ENCODE results near the gene CALML5. TPM values are rescaled to one million over a fixed set of nuclear protein-coding genes. Genes with fewer than 3 reads are reported as not detected.

Gene CALML5
- total and polyA plus RNA-seq, 2 donors = not detected

GRCh38 chr10:5538892-5539651, 39.7 kb upstream of the CALML5 start:
- DNase-seq (ENCODE audit: extremely low spot score) = no peak
- Histone ChIP-seq H3K27ac (ENCODE audit: low read depth) (peak overlapping the region; percentile 53), H3K36me3 (ENCODE audit: insufficient read depth) (no peaks in the 10 kb centered on the region), H3K4me3 (ENCODE audit: low read depth, low read length) (no peak overlapping the region), H3K4me1 (ENCODE audit: insufficient read depth) (no peaks in the 10 kb centered on the region)
- 71% methylated on average over 19 of the region's 19 CpGs for WGBS

GRCh38 chr10:5538446-5538845, 39.1 kb upstream of the CALML5 start:
- Histone ChIP-seq H3K4me3 (ENCODE audit: low read depth, low read length) (no peak overlapping the region), H3K36me3 (ENCODE audit: insufficient read depth) (no peaks in the 10 kb centered on the region), H3K4me1 (ENCODE audit: insufficient read depth) (no peaks in the 10 kb centered on the region), H3K27ac (ENCODE audit: low read depth) (no peak overlapping the region)
- no peak for DNase-seq (ENCODE audit: extremely low spot score)
- WGBS = 86% methylated on average over 9 of the region's 9 CpGs

DNA sequence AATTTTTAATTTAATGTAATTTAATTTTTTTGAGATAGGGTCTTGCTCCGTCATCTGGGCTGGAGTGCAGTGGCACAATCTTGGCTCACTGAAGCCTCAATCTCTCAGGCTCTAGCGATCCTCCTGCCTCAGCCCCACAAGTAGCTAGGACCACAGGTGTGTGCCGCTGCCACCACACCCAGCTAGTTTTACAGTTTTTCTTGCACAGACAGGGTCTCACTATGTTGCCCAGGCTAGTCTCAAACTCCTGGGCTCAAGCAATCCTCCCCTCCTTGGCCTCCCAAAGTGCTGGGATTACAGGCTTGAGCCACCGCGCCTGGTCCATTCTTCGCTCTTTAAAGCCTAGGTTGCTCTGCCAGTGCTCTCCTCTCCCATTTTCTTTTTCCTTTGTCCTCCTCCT, 38.3 kb upstream of the CALML5 start:
- WGBS = 82% methylated on average over 6 of the region's 6 CpGs
- DNase-seq (ENCODE audit: extremely low spot score) = no peak

GRCh38 chr10:5536486-5537081, 37.2 kb upstream of the CALML5 start:
- H3K27ac ChIP-seq (ENCODE audit: low read depth) = no peak overlapping the region
- H3K36me3 ChIP-seq (ENCODE audit: insufficient read depth) = no peaks in the 10 kb centered on the region
- DNase-seq (ENCODE audit: extremely low spot score) = no peak
- no peak overlapping the region for H3K4me3 ChIP-seq (ENCODE audit: low read depth, low read length)
- no peaks in the 10 kb centered on the region for H3K4me1 ChIP-seq (ENCODE audit: insufficient read depth)
- 96% methylated on average over 7 of the region's 7 CpGs for WGBS

More for the DNA sequence above, 38.3 kb upstream of the CALML5 start:
- Histone ChIP-seq H3K27ac (ENCODE audit: low read depth) (no peak overlapping the region), H3K36me3 (ENCODE audit: insufficient read depth) (no peaks in the 10 kb centered on the region), H3K4me3 (ENCODE audit: low read depth, low read length) (no peak overlapping the region), H3K4me1 (ENCODE audit: insufficient read depth) (no peaks in the 10 kb centered on the region)

- no peak overlapping the region for H3K27ac ChIP-seq (ENCODE audit: low read depth)
- no peaks in the 10 kb centered on the region for H3K4me1 ChIP-seq (ENCODE audit: insufficient read depth)
- no peak overlapping the region for H3K4me3 ChIP-seq (ENCODE audit: low read depth, low read length)
Measured at GRCh38 chr10:5534880-5535856, 35.8 kb upstream of the CALML5 start.

DNA sequence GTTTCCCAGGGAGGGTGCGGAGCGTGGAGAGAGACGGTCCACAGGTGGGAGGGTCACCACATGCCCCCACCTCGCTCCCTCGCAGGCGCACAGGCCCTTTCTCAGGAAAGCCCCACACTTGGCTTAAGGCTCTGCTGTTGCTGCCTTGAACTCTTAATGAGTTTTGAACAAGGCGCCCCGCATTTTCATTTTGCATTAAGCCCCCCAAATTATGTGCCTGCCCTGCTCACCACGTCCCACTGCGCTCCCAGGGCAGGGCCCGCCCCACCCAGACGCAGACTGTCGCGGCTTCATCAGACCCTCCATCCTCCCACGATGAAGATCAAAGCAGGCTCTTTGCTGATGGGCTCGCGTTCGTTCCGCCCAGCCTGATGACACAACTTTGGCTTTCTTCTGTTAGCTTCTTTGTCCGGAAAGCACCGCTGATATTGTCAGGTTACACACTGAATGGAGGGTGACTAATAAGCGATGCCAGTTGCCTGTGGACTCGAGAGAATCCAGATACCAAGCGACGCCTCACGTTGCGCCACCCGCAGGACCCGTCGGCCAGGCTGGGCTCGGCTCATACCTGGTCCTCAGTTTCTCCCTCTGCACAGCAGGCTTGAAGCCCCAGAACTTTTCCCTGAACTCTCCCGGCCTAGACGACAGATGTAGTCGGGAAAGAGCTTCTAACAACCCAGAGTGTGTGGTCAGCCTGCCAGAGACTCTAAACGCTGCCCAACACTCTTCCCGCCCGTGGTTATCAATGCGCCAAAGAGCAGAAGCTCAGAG, 34.9 kb upstream of the CALML5 start:
- Histone ChIP-seq H3K27ac (ENCODE audit: low read depth) (no peak overlapping the region), H3K36me3 (ENCODE audit: insufficient read depth) (no peaks in the 10 kb centered on the region), H3K4me3 (ENCODE audit: low read depth, low read length) (no peak overlapping the region), H3K4me1 (ENCODE audit: insufficient read depth) (no peaks in the 10 kb centered on the region)
- DNase-seq (ENCODE audit: extremely low spot score) = no peak
- WGBS = 89% methylated on average over 38 of the region's 38 CpGs

More at GRCh38 chr10:5534880-5535856, 35.8 kb upstream of the CALML5 start:
- 57% methylated on average over 8 of the region's 8 CpGs for WGBS
- no peak for DNase-seq (ENCODE audit: extremely low spot score)
- no peaks in the 10 kb centered on the region for H3K36me3 ChIP-seq (ENCODE audit: insufficient read depth)

DNA sequence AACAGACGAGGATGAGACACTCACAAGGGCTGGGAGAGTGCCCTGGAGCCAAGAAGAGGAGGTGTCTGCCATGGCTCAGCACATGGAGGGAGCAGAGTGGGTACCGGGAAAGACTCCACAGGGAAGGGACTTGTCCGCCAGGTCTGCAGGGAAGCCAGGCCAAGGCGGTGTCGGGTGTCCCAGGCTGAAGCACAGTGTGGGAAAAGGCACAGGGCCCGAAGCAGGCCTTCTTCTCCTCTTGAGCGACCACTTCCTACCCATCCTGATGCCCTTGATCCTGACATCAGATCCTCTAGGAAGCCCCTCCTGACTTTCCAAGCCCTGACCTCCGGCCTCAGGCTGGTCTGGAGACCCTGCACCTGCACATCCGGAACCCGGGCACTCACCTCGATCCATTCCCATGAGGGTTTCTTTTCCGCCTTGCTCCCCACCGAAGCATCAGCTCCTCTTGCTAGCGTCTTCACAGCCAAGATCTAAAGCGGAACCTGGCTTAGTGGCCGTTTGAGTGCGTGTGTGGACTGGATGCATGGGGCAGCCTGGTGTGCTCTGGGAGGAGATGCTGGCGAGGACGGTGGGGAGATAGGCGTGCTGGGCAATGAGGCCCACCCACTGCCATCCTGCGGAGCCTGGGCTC, 33.8 kb upstream of the CALML5 start:
- no peaks in the 10 kb centered on the region for H3K4me1 ChIP-seq (ENCODE audit: insufficient read depth)
- H3K36me3 ChIP-seq (ENCODE audit: insufficient read depth) = no peaks in the 10 kb centered on the region
- no peak for DNase-seq (ENCODE audit: extremely low spot score)
- H3K27ac ChIP-seq (ENCODE audit: low read depth) = no peak overlapping the region
- H3K4me3 ChIP-seq (ENCODE audit: low read depth, low read length) = no peak overlapping the region
- 88% methylated on average over 21 of the region's 21 CpGs for WGBS

GRCh38 chr10:5532618-5533097, 33.3 kb upstream of the CALML5 start:
- Histone ChIP-seq H3K4me3 (ENCODE audit: low read depth, low read length) (no peak overlapping the region), H3K4me1 (ENCODE audit: insufficient read depth) (no peaks in the 10 kb centered on the region), H3K36me3 (ENCODE audit: insufficient read depth) (no peaks in the 10 kb centered on the region), H3K27ac (ENCODE audit: low read depth) (no peak overlapping the region)
- WGBS = 92% methylated on average over 6 of the region's 6 CpGs
- DNase-seq (ENCODE audit: extremely low spot score) = no peak

GRCh38 chr10:5532307-5532605, 32.9 kb upstream of the CALML5 start:
- Histone ChIP-seq H3K4me1 (ENCODE audit: insufficient read depth) (no peaks in the 10 kb centered on the region), H3K36me3 (ENCODE audit: insufficient read depth) (no peaks in the 10 kb centered on the region), H3K4me3 (ENCODE audit: low read depth, low read length) (no peak overlapping the region), H3K27ac (ENCODE audit: low read depth) (no peak overlapping the region)
- WGBS = 94% methylated on average over 10 of the region's 10 CpGs
- no peak for DNase-seq (ENCODE audit: extremely low spot score)

DNA sequence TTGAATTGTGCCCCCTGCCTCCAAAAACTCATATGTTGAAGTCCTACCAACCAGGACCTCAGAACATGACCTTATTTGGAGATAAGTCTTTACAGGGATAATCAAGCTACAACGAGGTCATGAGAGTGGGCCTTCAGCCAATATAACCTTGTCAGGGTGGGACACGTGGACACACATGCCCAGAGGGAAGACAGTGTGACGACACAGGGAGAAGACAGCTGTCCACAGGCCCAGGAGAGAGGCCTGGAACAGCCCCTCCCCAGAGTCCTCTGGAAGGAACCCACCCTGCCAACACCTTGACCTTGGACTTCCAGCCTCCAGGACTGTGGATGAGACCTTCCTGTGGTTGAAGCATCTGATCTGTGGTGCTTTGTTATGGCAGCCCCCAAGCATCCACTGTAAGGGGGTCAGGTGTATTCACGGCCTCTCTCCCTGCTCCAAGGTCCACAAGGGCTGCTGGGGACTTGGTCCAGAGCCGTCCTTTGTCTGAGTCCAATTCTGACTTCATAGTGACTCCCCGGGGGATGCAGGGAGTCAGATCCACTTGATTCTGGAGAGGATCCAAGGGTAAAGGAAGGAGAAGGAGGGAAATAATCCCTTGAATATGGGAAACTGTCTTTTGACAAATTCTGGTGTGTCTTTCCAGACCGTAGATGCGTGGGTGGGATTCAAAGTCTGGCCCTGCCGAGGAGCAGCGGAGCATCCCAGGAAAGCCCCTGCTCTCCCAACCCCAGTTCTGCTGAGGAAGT, 32.4 kb upstream of the CALML5 start:
- H3K4me3 ChIP-seq (ENCODE audit: low read depth, low read length) = no peak overlapping the region

GRCh38 chr10:5530846-5531557, 31.6 kb upstream of the CALML5 start:
- no peak for DNase-seq (ENCODE audit: extremely low spot score)
- Histone ChIP-seq H3K36me3 (ENCODE audit: insufficient read depth) (no peaks in the 10 kb centered on the region), H3K4me1 (ENCODE audit: insufficient read depth) (no peaks in the 10 kb centered on the region), H3K27ac (ENCODE audit: low read depth) (no peak overlapping the region), H3K4me3 (ENCODE audit: low read depth, low read length) (no peak overlapping the region)
- WGBS = 95% methylated on average over 16 of the region's 16 CpGs

More for the DNA sequence above, 32.4 kb upstream of the CALML5 start:
- no peak overlapping the region for H3K27ac ChIP-seq (ENCODE audit: low read depth)
- H3K4me1 ChIP-seq (ENCODE audit: insufficient read depth) = no peaks in the 10 kb centered on the region
- 78% methylated on average over 10 of the region's 10 CpGs for WGBS
- DNase-seq (ENCODE audit: extremely low spot score) = no peak
- no peaks in the 10 kb centered on the region for H3K36me3 ChIP-seq (ENCODE audit: insufficient read depth)

- H3K36me3 ChIP-seq (ENCODE audit: insufficient read depth) = no peaks in the 10 kb centered on the region
- WGBS = 92% methylated on average over 5 of the region's 5 CpGs
- no peak for DNase-seq (ENCODE audit: extremely low spot score)
- H3K4me1 ChIP-seq (ENCODE audit: insufficient read depth) = no peaks in the 10 kb centered on the region
- H3K27ac ChIP-seq (ENCODE audit: low read depth) = no peak overlapping the region
- H3K4me3 ChIP-seq (ENCODE audit: low read depth, low read length) = no peak overlapping the region
Measured at GRCh38 chr10:5530412-5530806, 31.0 kb upstream of the CALML5 start.

Data from urinary bladder (tissue), 4 donors.